ENCODE data around the gene PATJ.

GRCh38 chr1:61836649-61837048 is 94.4 kb downstream of the PATJ start:
- TF ChIP-seq, protein P1, sequence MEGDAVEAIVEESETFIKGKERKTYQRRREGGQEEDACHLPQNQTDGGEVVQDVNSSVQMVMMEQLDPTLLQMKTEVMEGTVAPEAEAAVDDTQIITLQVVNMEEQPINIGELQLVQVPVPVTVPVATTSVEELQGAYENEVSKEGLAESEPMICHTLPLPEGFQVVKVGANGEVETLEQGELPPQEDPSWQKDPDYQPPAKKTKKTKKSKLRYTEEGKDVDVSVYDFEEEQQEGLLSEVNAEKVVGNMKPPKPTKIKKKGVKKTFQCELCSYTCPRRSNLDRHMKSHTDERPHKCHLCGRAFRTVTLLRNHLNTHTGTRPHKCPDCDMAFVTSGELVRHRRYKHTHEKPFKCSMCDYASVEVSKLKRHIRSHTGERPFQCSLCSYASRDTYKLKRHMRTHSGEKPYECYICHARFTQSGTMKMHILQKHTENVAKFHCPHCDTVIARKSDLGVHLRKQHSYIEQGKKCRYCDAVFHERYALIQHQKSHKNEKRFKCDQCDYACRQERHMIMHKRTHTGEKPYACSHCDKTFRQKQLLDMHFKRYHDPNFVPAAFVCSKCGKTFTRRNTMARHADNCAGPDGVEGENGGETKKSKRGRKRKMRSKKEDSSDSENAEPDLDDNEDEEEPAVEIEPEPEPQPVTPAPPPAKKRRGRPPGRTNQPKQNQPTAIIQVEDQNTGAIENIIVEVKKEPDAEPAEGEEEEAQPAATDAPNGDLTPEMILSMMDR (tag by site-specific recombination; IDR thresholded peaks at IDR 0.05) = no peak
- no peak for TF ChIP-seq ZNF423 (tag by site-specific recombination; IDR thresholded peaks at IDR 0.05)
- no peak for TF ChIP-seq ZNF571 (tag by site-specific recombination; IDR thresholded peaks at IDR 0.05)
- no peak for TF ChIP-seq ZNF2 (tag by site-specific recombination; IDR thresholded peaks at IDR 0.05)
- no peak for TF ChIP-seq PRDM4 (tag by site-specific recombination; IDR thresholded peaks at IDR 0.05)
- no peak for TF ChIP-seq ZNF266 (tag by site-specific recombination; IDR thresholded peaks at IDR 0.05; ENCODE audit: low read depth)
- TF ChIP-seq, protein P2, sequence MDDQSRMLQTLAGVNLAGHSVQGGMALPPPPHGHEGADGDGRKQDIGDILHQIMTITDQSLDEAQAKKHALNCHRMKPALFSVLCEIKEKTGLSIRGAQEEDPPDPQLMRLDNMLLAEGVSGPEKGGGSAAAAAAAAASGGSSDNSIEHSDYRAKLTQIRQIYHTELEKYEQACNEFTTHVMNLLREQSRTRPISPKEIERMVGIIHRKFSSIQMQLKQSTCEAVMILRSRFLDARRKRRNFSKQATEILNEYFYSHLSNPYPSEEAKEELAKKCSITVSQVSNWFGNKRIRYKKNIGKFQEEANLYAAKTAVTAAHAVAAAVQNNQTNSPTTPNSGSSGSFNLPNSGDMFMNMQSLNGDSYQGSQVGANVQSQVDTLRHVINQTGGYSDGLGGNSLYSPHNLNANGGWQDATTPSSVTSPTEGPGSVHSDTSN (CRISPR knock-in tag; IDR thresholded peaks at IDR 0.05) = no peak
- TF ChIP-seq, protein P3, sequence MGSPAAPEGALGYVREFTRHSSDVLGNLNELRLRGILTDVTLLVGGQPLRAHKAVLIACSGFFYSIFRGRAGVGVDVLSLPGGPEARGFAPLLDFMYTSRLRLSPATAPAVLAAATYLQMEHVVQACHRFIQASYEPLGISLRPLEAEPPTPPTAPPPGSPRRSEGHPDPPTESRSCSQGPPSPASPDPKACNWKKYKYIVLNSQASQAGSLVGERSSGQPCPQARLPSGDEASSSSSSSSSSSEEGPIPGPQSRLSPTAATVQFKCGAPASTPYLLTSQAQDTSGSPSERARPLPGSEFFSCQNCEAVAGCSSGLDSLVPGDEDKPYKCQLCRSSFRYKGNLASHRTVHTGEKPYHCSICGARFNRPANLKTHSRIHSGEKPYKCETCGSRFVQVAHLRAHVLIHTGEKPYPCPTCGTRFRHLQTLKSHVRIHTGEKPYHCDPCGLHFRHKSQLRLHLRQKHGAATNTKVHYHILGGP (tag by site-specific recombination; IDR thresholded peaks at IDR 0.05) = no peak
- TF ChIP-seq ZNF26 (tag by site-specific recombination; IDR thresholded peaks at IDR 0.05) = no peak
- no peak for TF ChIP-seq ZNF121 (tag by site-specific recombination; IDR thresholded peaks at IDR 0.05)
- TF ChIP-seq, protein P4, sequence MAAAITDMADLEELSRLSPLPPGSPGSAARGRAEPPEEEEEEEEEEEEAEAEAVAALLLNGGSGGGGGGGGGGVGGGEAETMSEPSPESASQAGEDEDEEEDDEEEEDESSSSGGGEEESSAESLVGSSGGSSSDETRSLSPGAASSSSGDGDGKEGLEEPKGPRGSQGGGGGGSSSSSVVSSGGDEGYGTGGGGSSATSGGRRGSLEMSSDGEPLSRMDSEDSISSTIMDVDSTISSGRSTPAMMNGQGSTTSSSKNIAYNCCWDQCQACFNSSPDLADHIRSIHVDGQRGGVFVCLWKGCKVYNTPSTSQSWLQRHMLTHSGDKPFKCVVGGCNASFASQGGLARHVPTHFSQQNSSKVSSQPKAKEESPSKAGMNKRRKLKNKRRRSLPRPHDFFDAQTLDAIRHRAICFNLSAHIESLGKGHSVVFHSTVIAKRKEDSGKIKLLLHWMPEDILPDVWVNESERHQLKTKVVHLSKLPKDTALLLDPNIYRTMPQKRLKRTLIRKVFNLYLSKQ (tag by site-specific recombination; IDR thresholded peaks at IDR 0.05; ENCODE audit: borderline replicate concordance) = no peak
- no peak for TF ChIP-seq ZNF24 (tag by site-specific recombination; IDR thresholded peaks at IDR 0.05)
